Measurements from ENCODE around the gene KCNJ6.
A peak's percentile ranks its signal among the peaks of the same experiment; 100 is the strongest.

KCNJ6 gene

GRCh38 chr21:37563641-37564340 is 352.5 kb downstream of the KCNJ6 start:
- DNase-seq (ENCODE audit: low read depth), result peak; percentile 65
- peak overlapping the region; percentile 66 for H3K4me3 ChIP-seq (ENCODE audit: control insufficient read depth, low read depth, low read length)
- peak; percentile 41 for TF ChIP-seq CTCF (IDR thresholded peaks at IDR 0.05; ENCODE audit: control insufficient read depth, insufficient read depth, low read depth, low read length, missing control alignments)

GRCh38 chr21:37562920-37563640 is 353.2 kb downstream of the KCNJ6 start:
- no peak for DNase-seq (ENCODE audit: low read depth)
- no peak for TF ChIP-seq CTCF (IDR thresholded peaks at IDR 0.05; ENCODE audit: control insufficient read depth, insufficient read depth, low read depth, low read length, missing control alignments)
- H3K4me3 ChIP-seq (ENCODE audit: control insufficient read depth, low read depth, low read length), result peak overlapping the region; percentile 66

GRCh38 chr21:37561941-37562919 is 354.0 kb downstream of the KCNJ6 start:
- TF ChIP-seq CTCF (IDR thresholded peaks at IDR 0.05; ENCODE audit: control insufficient read depth, insufficient read depth, low read depth, low read length, missing control alignments), result no peak
- DNase-seq (ENCODE audit: low read depth), result no peak
- no peak overlapping the region for H3K4me3 ChIP-seq (ENCODE audit: control insufficient read depth, low read depth, low read length)

- DNase-seq (ENCODE audit: low read depth), result no peak
- no peak overlapping the region for H3K4me3 ChIP-seq (ENCODE audit: control insufficient read depth, low read depth, low read length)
- TF ChIP-seq CTCF (IDR thresholded peaks at IDR 0.05; ENCODE audit: control insufficient read depth, insufficient read depth, low read depth, low read length, missing control alignments), result no peak
Measured at GRCh38 chr21:37561506-37561905, 354.8 kb downstream of the KCNJ6 start.

- DNase-seq (ENCODE audit: low read depth), result no peak
- no peak overlapping the region for H3K4me3 ChIP-seq (ENCODE audit: control insufficient read depth, low read depth, low read length)
- no peak for TF ChIP-seq CTCF (IDR thresholded peaks at IDR 0.05; ENCODE audit: control insufficient read depth, insufficient read depth, low read depth, low read length, missing control alignments)
Measured at GRCh38 chr21:37560385-37560784, 355.9 kb downstream of the KCNJ6 start.

- TF ChIP-seq CTCF (IDR thresholded peaks at IDR 0.05; ENCODE audit: control insufficient read depth, insufficient read depth, low read depth, low read length, missing control alignments), result no peak
- DNase-seq (ENCODE audit: low read depth), result no peak
- no peak overlapping the region for H3K4me3 ChIP-seq (ENCODE audit: control insufficient read depth, low read depth, low read length)
Measured at GRCh38 chr21:37558676-37559211, 357.5 kb downstream of the KCNJ6 start.

Data from AG09309 (cell line).